SK-N-MC (cell line): ENCODE data around the gene DEPP1.

Source experiments
- EZH2 ChIP-seq: fragments of 200-600 bp; sonication (generic); IDR thresholded peaks from one replicate; pipeline ENCODE4 v1.6.1; 2017; ENCODE audit warnings: antibody characterized with exemption
- FOXP2 ChIP-seq: optimal IDR thresholded peaks from 2 replicates; pipeline ENCODE3; 2011; ENCODE audit warnings: mild to moderate bottlenecking, moderate library complexity; ENCODE audit not compliant: insufficient read depth; ENCODE audit errors: extremely low read length, control extremely low read depth
- POLR2AphosphoS5 ChIP-seq: IDR thresholded peaks from 2 replicates; pipeline ENCODE4 v1.6.1; 2012; ENCODE audit warnings: mild to moderate bottlenecking, low read depth, low read length, borderline replicate concordance

DNA sequence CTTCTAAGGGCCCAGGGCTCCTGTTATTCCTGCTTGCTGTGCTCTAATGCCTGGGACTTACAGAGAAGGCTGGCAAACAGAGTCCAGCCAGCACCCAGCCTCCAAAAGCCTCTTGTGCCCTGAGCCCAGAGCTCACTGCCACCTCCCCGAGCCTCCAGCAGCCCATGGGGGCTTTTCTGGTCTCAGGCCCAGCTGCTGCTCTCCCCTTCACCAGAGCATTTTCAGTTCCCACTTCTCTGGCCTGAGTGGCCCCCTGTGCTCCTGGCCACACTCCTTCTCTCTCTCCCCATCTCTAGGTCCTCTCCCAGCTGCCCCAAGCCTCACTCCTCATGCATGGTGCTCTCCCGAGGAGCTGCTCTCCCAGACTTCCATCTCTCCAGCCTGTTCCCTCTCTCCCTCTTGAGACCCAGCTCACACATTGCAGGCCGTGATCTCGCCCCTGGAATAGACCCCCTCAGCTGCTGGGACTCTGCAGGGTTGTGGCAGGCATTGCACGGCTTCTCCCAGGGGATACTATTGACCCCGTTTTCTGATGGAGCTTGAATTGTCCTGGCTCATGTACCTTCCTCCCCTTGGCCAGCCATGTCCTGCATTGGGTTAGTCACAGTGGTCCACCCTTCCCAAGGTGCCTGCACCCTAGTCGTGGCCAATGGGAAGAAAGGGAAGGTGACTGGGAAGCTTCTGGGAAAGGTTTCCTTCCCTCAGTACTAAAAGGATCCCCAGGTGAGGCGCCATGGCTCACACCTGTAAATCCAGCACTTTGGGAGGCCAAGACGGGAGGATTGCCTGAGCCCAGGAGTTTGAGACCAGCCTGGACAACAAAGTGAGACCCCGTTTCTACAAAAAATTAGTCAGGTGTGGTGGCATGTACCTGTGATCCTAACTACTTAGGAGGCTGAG lies 28.0 kb downstream of the DEPP1 start:
- TF ChIP-seq POLR2AphosphoS5 (no peak), FOXP2 (no peak), EZH2 (no peak)
